ENCODE results near the gene GRWD1.
"Not testable (repeated sequence)": the region's sequence is repeated elsewhere in the genome, so short reads cannot be mapped to it uniquely, and the experiment has no call there.

The GRWD1 gene

GRCh38 chr19:48480558-48481500, 35.0 kb downstream of the GRWD1 start:
- peak; percentile 84 for DNase-seq

DNA sequence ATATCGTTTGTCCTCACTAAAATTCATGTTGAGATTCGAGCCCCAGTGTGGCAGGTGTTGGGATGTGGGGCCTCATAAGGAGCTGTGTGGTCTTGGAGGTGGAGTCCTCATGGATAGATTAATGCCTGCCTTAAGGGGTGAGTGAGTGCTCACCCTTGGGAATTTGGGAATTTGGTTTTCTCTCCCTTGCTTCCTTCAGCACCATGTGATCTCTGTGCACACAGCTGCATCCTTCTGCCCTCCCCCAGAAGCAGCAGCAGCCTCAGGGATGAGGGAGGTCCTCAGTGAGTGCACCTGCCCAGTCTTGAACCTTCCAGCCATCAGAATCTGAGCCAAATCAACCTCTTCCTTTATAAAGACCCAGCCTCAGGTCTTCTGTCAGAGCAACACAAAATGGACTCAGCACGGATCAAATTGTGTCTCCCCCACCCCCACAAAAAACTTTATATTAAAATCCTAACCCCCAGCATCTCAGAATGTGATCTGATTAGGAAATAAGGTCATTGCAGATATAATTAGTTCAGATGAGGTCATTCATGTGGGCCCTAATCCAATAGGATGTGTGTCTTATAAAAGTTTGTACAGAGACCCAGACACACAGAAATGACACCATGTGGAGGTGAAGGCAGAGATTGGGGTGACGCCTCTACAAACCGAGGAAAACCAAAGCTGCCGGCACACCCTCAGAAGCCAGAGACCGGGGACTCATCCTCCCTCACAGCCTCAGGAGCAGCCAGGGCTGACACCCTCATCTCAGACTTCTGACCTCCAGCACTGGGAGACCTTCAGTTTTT, 36.3 kb downstream of the GRWD1 start:
- no peak for DNase-seq

DNA sequence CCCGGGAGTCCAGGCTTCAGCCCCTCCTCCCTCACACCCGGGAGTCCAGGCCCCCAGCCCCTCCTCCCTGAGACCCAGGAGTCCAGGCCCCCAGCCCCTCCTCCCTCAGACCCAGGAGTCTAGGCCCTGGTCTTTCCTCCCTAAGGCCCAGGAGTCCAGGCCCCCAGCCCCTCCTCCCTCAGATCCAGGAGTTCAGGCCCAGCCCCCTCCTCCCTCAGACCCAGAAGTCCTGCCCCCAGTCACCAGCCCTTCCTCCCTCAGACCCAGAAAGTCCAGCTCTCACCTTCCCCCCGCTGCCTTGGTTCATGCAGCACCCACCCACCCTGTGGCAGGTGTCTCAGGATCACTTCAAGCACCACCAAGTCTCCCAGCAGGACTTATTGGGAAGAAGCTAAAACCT, 37.5 kb downstream of the GRWD1 start:
- no peak for DNase-seq

GRCh38 chr19:48484247-48484893, 38.6 kb downstream of the GRWD1 start:
- DNase-seq = no peak

GRCh38 chr19:48484931-48485612, 39.3 kb downstream of the GRWD1 start:
- no peak for DNase-seq

- not testable (repeated sequence) for DNase-seq
Measured at GRCh38 chr19:48486706-48487105, 40.9 kb downstream of the GRWD1 start.

DNA sequence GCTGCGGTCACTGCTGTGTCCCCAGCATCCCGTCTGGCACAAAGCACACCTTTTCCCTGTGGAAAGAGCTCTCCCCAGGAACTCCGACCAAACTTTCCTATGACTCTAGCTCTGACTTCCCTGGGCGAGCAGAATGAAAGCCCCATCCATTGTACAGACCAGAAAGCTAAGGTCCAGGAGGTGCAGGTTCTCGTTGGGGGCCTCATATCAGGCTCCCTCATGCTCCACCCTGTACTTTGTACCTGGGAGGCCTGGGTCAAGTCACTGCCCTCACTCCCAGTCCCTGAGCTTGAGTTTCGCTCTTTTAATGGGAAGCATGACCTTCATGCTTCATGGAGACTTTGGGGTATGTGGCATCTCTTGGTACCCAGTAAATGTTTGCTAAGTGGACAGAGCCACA, 41.8 kb downstream of the GRWD1 start:
- DNase-seq = no peak

DNA sequence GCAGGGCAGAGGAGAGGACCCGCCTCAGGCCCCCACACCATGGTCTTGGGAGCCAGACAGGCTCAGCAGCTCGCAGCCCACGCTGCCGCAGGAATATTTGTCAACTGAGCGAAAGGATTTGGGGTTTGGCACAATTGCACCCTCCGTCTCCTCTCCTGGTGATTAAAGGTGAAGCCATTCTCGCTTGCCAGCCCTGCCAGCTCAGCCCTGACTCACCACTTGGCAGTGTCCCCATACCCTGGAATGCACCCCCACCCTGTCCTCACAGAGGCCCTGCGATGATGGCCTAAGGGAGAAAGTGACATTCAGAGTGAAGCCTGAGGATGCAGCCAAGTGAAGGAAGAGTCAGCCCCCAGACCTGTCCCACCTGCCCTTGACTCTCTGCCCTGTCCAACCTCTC, 42.2 kb downstream of the GRWD1 start:
- DNase-seq = no peak

DNA sequence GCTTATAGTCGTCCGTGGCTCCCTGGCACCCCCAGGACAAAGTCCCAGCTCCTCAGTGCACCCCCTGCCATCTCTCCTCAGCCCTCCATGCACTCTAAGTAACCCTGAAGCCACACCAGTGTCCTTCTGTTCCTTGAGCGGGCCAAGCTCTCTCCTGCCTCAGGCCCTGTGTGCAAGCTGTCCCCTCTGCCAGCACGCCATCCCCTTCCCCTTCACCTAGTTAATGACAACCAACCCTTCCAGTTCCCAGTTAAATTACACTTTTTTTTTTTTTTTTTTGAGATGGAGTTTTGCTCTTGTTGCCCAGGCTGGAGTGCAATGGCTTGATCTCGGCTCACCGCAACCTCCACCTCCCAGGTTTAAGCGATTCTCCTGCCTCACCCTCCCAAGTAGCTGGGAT, 42.7 kb downstream of the GRWD1 start:
- DNase-seq = not testable (repeated sequence)

- peak; percentile 95 for DNase-seq
Measured at GRCh38 chr19:48489608-48490216, 43.9 kb downstream of the GRWD1 start.

DNA sequence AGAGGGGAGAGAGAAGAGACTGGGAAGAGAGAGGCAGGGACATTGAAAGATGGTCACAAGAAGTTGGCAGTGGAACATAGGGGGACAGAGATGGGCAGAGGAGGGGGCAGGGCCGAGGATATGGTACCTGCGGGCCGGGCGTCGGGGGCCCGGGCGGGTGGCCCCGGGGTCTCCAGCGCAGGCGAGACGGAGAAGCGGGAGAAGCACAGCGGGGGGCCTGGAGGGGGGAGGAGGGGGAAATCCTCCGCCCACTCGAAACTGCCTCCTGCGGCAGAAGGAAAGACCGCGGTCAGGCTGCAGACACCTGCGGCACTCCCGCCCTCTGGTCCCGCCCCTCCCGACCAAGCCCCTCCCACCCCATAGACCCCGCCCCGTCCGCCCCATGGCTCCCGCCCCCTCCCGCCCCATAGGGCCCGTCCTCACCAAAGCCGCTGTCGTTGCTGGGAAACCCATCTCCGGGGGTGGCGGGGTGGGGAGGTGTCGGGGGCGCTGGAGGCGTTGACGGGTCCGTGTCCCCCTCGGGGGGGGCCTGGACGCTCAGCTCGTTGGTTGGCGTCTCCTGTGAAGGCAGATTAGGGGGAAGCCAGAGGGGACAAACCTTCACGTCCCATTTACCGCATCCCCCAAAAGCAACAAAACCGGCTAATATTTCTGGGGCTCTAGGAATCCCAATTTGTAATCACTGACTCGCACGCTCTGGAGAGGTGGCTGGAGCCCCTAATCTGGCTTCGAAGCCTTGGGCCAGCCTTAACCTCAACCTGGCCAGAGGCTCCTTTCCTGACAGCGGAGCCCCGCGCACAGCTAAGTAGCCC, 45.4 kb downstream of the GRWD1 start:
- peak; percentile 80 for DNase-seq

DNA sequence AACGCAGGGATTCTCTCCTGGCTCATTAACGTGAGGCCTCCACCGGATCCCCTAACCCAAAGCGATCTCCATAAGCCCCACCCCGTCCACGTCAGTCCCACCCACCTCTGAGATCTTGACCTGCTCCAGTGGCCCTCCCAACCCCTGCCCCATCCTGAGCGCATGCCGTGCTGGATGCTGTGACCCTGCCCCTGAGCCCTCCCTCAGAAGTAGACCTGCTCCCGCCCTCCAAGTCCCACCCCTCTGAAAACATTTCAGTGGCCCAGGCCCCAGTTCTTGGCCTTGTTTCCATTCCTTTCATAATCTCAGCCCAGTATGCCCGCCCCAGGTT, 46.0 kb downstream of the GRWD1 start:
- no peak for DNase-seq

DNA sequence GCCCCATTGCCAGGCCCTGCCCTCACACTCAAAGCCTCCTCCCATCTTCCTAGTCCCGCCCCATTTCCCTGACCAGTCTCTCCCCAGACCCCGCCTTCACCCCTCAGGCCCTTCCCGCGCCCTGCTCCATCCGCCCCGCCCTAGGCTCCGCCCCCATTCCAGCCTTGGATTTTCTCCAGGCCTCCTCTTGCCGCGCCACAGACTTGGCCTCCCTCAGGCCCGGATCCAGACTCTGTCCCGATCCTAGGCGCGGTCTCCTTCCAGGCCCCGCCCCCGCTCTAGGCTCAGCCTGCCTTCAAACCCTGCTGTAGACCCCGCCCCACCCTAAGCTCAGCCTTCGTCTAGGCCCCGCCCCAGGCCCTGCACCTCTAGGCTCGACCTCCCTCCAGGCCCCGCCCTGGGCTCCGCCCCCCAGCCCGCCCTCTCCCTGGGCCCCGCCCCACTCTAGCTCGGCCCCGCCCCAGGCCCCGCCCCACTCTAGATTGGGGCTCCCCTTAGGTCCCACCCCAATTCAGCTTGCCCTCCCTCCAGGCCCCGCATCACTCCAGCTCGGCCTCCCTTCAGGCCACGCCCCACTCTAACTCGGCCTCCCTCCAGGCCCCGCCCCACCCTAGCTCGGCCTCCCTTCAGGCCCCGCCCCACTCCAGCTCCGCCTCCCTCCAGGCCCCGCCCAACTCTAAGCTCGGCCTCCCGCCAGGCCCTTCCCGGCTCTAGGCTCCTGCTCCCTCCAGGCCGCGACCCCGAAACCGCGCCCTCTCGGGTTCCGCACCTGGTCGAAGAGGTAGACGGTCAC, 47.3 kb downstream of the GRWD1 start:
- peak; percentile 92 for DNase-seq

DNA sequence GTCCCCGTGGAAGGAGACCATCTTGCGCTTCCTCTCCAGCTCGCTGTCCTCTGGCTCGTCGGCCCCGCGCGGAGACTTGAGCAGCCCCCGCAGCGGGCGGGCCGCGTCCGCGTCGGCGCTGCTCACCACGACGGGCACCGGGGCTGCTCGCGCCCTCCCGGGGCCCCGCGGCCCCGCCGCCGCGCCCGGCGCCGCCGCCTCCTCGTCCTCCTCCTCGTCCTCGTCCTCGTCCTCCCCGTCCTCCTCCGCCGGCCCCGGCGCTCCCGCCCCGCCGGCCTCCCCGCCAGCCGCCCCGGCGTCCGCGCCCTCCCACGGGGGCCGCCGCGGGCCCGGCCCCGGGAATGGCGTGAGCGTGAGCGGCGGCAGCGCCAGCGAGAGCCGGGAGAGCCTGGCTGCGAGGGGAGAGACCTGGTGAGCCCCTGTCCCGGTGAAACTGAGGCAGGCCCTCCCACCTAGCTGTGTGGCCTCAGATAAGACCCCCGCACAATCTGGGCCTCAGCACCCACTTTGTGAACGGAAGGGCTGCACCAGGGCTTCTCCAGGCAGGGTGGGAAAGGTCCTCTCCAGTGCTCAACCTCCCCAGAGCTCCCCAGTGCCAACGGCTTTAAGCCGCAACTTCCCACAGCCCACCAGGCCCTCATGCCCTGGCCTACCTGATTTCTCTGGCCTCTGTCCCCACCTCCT, 48.1 kb downstream of the GRWD1 start:
- DNase-seq = no peak

DNA sequence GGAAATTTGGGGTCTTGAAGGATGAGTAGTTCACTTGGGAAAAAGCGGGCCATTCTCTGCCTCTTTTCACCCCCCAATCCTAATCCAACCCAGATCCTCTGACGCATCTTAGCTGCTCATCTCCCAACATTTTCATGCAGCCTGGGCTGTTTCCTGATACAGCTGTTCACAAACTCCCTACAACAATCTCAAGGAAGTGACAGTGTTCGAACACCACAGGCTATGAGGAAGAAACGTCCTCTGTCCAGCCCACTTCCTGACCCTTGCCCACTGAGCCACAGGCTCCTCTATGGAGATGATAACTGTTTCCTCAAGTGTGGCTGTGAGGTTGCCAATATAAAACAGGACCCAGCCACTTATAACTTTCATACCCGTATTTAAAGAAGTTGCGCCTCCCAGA, 49.6 kb downstream of the GRWD1 start:
- DNase-seq = no peak

GRCh38 chr19:48496959-48497727, 51.4 kb downstream of the GRWD1 start:
- DNase-seq = no peak

- DNase-seq = no peak
Measured at GRCh38 chr19:48497728-48498594, 52.2 kb downstream of the GRWD1 start.

DNA sequence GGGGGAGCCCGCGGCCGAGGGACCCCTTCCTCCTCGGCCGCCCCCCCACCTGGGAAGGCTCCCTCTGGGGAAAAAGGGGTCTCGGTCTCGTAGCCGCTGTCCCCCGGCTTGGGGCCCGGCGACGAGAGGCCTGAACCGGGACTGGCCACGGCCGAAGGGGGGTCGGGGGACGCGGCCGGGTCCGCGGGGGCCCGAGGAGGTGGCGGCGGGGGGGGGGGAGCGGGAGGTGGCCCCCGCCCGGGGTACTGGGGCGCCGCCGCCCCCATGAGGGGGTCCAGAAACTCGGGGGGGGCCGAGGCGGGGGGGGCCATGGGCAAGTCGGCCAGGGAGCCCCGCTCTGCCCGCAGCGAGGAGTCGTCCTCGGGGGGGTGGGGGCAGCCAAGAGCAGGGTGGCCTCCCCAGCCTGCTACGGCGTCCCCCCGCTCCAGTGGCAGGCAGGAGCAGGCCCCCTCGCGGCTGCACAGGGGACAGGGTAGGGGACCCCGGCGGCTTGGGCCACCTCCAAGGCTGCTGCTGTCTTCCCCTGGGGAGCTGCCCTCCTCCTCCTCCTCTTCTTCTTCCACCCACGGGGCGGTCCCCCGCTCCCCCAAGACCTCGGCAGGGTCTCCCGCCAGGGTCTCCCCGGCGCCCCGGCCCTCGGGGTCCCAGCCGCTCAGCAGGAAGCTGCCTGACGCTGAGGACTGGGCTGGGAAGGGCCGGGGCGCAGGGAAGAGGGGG, 53.0 kb downstream of the GRWD1 start:
- DNase-seq = no peak
